Activated B cell treated with CpG ODN at 0.5 μM for 24 hours (primary cell): ENCODE results near the gene CROCC. TPM values are rescaled to one million over a fixed set of nuclear protein-coding genes. Genes with fewer than 3 reads are reported as not detected.

ENCODE experiments used
- ATAC-seq: fragments of 200-7000 bp; cut with Tn5 transposase; one replicate; pipeline ENCODE4 v1.10.0; 2021; ENCODE audit warnings: low read depth, mild to moderate bottlenecking, moderate library complexity
- CTCF ChIA-PET: fragments of 350-600 bp; sonication (Branson Sonifier 250); formaldehyde crosslinking; loops from one replicate; lab custom pipeline; 2021; ENCODE audit warnings: antibody characterized with exemption; lab: Charles Lee
- POLR2A ChIA-PET: fragments of 350-600 bp; sonication (Branson Sonifier 250); formaldehyde crosslinking; loops from one replicate; lab custom pipeline; 2021; ENCODE audit warnings: antibody characterized with exemption; lab: Charles Lee
- DNase-seq: peaks from one replicate; pipeline ENCODE4 v3.0.0; 2022
- H3K27ac Mint-ChIP-seq: one replicate; pipeline ENCODE4 v1.8.0; 2020; ENCODE audit warnings: mixed read lengths
- H3K27me3 Mint-ChIP-seq: one replicate; pipeline ENCODE4 v1.8.0; 2021; ENCODE audit warnings: mixed read lengths
- H3K36me3 Mint-ChIP-seq: one replicate; pipeline ENCODE4 v1.8.0; 2021; ENCODE audit warnings: low read depth, mixed read lengths
- H3K4me1 Mint-ChIP-seq: one replicate; pipeline ENCODE4 v1.8.0; 2021; ENCODE audit warnings: mixed read lengths
- H3K4me3 Mint-ChIP-seq: one replicate; pipeline ENCODE4 v1.8.0; 2020; ENCODE audit warnings: mild to moderate bottlenecking, mixed read lengths
- H3K9me3 Mint-ChIP-seq: one replicate; pipeline ENCODE4 v1.8.0; 2020; ENCODE audit warnings: mixed read lengths
- intact Hi-C: fragments of 100-400 bp; cut with micrococcal nuclease; formaldehyde crosslinking; loops from one replicate; pipeline ENCODE4 v1.15.1; 2024
- total RNA-seq: library from RNA; stranded (reverse); gene quantifications from 2 replicates; pipeline ENCODE4 v1.2.3, GENCODE V29; 2022
- TF ChIP-seq, protein P1 (sequence below): fragments of 200-600 bp; IDR thresholded peaks from one replicate; pipeline ENCODE4 v1.8.0; 2022; ENCODE audit warnings: antibody characterized with exemption, mild to moderate bottlenecking

CROCC gene
- total RNA-seq, 1 donor from 2014 or later, result 30.4 TPM

DNA sequence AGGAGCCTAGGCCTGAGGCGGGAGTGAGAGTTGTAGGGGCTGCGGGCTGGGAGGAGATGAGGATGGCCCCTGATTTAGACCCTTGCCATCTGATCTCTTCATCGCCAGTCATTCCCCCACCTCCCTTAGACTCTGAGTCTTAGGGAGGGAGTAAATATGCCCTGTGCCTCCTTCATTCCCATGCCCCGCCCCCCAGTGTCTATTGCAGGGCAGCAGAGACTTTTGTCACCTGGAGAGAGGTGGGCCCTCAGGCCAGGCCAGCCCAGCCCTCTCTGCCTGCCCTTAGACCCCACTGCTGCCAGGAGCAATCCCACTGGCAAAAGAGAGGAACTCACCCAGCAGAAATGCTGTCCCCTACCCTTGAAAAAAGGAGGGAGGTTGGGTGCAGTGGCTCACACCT is 61.9 kb downstream of the CROCC start:
- ChIA-PET POLR2A (no interaction called here), CTCF (no interaction called here)
- Mint-ChIP-seq H3K4me1 (peaks cover 8% of the 10 kb centered on the region), H3K4me3 (no peak overlapping the region), H3K27ac (no peak overlapping the region), H3K27me3 (peaks cover 21% of the 10 kb centered on the region), H3K9me3 (no peaks in the 10 kb centered on the region), H3K36me3 (peaks cover 21% of the 10 kb centered on the region)
- TF ChIP-seq, protein P1, sequence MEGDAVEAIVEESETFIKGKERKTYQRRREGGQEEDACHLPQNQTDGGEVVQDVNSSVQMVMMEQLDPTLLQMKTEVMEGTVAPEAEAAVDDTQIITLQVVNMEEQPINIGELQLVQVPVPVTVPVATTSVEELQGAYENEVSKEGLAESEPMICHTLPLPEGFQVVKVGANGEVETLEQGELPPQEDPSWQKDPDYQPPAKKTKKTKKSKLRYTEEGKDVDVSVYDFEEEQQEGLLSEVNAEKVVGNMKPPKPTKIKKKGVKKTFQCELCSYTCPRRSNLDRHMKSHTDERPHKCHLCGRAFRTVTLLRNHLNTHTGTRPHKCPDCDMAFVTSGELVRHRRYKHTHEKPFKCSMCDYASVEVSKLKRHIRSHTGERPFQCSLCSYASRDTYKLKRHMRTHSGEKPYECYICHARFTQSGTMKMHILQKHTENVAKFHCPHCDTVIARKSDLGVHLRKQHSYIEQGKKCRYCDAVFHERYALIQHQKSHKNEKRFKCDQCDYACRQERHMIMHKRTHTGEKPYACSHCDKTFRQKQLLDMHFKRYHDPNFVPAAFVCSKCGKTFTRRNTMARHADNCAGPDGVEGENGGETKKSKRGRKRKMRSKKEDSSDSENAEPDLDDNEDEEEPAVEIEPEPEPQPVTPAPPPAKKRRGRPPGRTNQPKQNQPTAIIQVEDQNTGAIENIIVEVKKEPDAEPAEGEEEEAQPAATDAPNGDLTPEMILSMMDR, result no peak
- DNase-seq, result no peak
- no peak for ATAC-seq
- intact Hi-C loops, result no loop called here

DNA sequence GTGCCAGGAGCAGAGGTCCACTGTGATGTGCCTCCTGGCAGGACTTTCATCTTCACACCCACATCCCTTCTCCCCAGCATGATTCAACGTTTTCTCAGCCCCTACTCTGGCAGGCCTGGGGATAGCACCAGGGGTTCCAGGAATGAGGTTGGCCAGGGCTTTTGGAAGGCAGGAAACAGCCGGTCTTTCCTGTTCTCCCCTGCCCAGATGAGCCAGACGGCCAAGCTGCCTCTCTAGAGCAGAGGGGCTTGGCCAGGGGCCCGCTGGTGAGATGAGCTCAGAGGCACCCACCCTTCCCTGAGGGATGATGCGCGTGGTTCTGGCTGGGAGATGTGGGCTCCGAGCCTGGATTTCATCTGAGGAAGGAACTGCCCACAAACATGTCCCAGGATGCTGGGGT is 63.0 kb downstream of the CROCC start:
- Mint-ChIP-seq H3K4me3 (no peak overlapping the region), H3K9me3 (no peaks in the 10 kb centered on the region), H3K4me1 (peaks cover 8% of the 10 kb centered on the region), H3K27me3 (peaks cover 21% of the 10 kb centered on the region), H3K36me3 (peaks cover 25% of the 10 kb centered on the region), H3K27ac (no peak overlapping the region)
- ATAC-seq (no peak), DNase-seq (no peak)
- POLR2A ChIA-PET, result no interaction called here
- TF ChIP-seq, protein P1, result no peak
- intact Hi-C loops, result no loop called here
- CTCF ChIA-PET, result interaction anchor here (0.7 kb wide), 1 partner anchor 24 kb away, joined by 3 read pairs; no protein-coding TSS in a partner anchor

DNA sequence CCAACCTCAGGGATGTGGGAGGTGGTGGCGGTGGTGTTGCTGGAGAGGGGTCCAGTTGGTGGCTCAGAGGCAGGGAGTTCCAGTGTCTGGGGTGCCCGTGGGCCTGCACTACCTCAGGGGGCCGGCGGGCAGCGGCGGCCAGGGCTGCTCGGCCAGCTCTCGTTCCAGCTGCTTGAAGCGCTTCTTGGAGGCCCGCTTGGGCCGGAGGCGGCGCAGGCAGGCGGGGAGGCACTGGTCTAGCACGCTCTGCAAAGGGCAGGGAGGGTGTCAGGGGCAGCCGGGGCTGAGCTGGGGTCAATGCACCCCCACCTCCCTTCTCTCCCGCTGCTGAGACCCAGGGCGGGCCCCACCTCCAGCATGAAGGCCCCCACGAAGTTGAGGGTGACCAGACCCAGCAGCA is 64.4 kb downstream of the CROCC start:
- ChIA-PET POLR2A (no interaction called here), CTCF (no interaction called here)
- TF ChIP-seq, protein P1, result no peak
- no peak overlapping the region for H3K27ac Mint-ChIP-seq
- H3K4me3 Mint-ChIP-seq, result no peak overlapping the region
- DNase-seq, result no peak
- peaks cover 31% of the 10 kb centered on the region for H3K36me3 Mint-ChIP-seq
- ATAC-seq, result no peak
- peaks cover 16% of the 10 kb centered on the region for H3K27me3 Mint-ChIP-seq
- peaks cover 3% of the 10 kb centered on the region for H3K4me1 Mint-ChIP-seq
- intact Hi-C loops, result no loop called here
- H3K9me3 Mint-ChIP-seq, result no peaks in the 10 kb centered on the region

DNA sequence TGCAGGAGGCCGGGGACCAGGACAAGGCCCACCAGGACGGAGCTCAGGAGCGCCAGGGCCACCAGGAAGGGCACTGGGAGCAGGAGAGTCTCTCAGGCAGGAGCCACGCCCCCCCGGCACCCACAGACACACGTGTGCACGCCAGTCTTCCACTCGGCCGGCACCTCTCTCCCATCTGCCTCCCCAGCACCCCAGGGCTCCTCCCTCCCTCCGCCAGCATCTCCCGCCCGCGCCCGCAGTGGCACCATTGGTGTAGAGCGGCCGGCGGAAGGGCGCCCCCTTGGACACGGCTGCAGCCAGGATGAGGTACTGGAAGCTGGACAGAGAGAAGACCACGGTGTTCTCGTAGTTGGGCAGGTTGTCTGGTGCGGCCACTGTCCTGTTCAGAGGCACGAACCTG is 64.8 kb downstream of the CROCC start:
- no peak for DNase-seq
- Mint-ChIP-seq H3K27ac (no peak overlapping the region), H3K9me3 (no peaks in the 10 kb centered on the region), H3K27me3 (peaks cover 11% of the 10 kb centered on the region), H3K4me3 (no peak overlapping the region), H3K36me3 (peaks cover 35% of the 10 kb centered on the region), H3K4me1 (no peaks in the 10 kb centered on the region)
- TF ChIP-seq, protein P1, result no peak
- ATAC-seq, result no peak
- CTCF ChIA-PET, result no interaction called here
- POLR2A ChIA-PET, result no interaction called here
- intact Hi-C loops, result no loop called here

DNA sequence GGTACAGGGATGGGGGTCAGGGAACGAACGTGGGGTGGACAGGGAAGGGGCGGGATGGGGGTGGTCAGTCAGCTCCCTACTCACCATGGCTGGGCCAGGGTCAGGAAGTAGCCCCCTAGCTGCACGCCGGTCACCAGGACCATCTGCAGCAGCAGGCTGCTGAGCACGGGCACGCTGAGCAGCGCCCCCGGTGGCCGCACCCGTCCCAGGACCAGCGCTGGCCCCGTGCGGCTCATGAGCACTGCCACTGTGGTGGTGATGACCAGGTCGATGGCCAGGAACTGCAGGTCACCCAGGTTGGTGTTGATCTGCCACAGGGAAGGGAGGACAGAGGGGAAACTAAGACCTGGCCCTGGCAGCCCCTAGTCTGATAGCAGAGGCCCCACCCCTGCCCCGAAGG is 65.2 kb downstream of the CROCC start:
- TF ChIP-seq, protein P1, result no peak
- ChIA-PET POLR2A (no interaction called here), CTCF (no interaction called here)
- intact Hi-C loops, result no loop called here
- Mint-ChIP-seq H3K9me3 (no peaks in the 10 kb centered on the region), H3K27me3 (peaks cover 9% of the 10 kb centered on the region), H3K4me1 (no peaks in the 10 kb centered on the region), H3K4me3 (no peak overlapping the region), H3K27ac (no peak overlapping the region), H3K36me3 (peaks cover 35% of the 10 kb centered on the region)
- ATAC-seq, result no peak
- no peak for DNase-seq
